ENCODE measurements around the gene SSBP1. TPM values are rescaled to one million over a fixed set of nuclear protein-coding genes. Genes with fewer than 3 reads are reported as not detected.

SSBP1 gene
- polyA plus RNA-seq, 5 donors = 115 to 148 (median 119) TPM

DNA sequence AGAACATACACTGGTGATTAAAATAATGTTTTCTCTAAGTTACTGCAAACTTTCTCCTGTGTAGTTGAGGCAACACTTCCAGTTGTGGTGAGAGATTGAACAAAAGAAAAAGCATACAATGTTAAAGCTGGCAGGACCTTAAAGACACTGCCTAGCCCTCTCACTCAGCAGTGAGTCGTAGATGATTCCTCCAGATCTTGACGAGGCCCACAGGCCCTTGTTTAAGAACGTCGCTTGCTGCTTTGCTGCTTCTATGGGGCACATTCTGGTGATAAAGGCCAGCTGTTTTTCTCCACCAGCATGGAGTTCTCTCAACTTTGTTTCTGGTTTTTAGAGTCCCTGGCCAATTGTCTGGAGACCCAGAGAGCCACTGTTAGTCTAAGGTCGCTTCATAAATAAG lies 33.4 kb upstream of the SSBP1 start:
- DNase-seq = no peak

- no peak for DNase-seq
These were observed 31.7 kb upstream of the SSBP1 start for GRCh38 chr7:141706239-141707064.

- no peak for DNase-seq
These were observed 29.8 kb upstream of the SSBP1 start, which contains the start of gene WEE2 for GRCh38 chr7:141708351-141708750. WEE2 (plus strand) TSS chr7:141708353; CDS start chr7:141708759, 406 bp downstream.

DNA sequence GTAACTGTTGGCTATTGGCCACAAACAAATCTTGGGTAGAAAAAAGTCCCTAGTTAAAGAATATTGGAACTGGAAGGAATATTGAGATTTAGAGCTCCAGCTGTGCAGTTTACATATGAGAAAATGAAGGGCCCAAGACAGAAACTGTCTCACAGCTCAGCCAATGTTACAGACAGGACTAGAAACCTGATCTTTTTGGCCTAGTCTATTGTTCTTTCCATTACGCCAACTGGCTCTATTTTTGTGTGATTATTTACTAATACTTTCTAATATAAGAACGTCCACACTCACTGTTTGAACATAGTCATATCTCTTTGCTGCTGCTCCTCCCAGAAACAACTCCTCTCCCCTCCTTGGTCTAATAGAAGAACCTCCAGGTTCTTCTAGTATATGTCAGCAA lies 28.8 kb upstream of the SSBP1 start:
- DNase-seq = no peak

DNA sequence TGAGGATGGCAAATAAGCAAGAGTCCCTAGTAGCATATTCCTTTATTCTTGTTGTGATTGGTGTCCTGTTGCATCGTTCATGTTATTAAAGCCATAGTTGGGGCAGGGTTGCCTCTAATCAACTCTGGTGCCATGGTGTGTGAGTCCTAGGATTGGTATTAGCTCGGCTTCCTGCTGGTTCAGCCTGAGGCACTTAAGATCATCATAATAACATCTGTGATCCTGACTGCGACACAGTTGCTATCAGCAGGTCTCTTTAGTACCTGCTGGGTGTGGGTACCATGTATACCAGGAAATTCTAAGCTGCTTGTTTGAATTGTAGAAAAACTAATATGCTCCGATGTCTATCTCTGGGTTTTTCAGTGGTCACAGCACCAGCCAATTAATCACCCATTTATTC lies 28.4 kb upstream of the SSBP1 start:
- DNase-seq = no peak

DNA sequence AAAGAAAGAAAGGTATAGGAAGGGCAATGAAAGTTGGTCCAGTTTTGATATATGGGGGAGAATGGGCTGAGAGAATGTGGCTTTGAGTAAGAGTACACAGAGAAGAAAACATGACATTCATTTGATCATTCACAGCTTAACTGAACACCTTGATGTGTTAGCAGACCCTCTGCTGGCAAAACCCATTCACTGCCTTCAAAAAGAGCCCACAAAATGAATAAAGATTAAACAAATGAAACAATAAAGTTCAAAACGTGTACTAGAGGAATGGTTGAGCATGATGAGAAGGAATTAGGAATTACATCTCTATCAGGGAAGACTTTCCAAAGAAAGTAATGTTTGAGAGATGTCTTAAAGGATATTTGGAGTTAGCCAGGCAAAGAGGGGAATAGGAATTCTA lies 27.9 kb upstream of the SSBP1 start:
- DNase-seq = no peak

DNA sequence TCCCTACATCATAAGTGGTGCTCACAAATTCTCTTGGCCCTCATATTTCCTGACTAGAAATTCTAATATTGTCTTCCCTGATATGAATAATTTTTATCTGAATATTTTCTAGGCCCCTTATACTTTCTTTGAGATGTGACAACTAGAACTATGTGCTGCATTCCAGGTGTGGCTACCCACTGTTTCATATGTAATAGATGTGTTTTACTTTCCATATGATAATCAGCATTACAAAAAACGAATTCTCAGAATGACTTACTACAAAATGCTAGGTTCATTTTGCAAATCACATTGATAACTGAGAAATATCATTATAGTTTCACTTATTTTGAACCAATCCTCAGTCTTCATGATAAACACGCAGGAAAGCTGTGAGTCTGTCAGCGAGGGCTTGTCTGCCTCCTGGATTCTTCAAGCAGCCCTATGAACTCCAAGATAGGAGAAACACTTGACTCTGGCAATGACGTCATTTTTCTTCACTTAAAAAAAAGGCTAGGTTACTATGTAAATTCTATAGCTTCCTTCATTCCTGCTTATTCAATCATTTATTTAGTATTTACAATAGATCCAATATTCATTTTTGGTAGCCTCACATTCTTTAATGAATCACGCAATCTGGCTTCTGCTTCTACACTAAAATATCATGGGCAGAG lies 25.4 kb upstream of the SSBP1 start:
- no peak for DNase-seq

DNA sequence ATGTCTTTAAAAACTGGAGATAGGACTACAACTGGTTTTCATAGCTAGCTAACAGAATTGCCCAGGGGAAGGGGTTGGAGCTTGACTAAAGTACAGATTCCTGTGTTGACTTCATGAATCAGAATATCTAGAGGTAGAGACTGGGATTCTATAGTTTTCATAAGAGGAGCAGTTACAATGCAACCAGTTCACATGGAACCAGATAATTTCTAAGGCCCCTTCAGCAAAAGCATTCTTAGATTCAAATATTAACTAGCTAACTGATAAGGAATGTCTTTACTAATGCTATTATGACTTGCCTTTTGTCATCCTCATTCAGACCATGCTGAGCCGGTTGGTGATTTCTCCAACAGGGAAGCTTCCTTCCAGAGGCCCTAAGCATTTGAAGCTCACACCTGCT lies 24.3 kb upstream of the SSBP1 start:
- no peak for DNase-seq

- DNase-seq = no peak
These were observed 23.6 kb upstream of the SSBP1 start for GRCh38 chr7:141714571-141714970.

DNA sequence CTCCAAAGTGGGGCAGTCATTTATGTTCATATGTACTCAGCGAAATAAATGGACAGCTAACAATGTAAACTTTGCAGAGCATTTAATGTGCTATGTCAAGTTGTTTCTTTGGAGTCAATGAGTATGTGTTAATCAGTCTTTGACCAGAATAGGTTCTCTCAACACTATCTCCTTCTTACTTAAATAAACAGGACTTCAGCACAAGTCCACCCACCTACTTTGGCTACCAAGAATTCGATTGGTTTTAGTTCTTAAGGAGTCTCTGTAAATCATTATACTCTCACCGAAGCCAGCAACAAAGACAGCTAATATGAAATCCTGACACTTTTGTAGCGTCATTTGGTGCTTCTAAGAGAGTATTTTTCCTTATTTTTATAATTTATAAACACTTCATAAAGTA lies 23.1 kb upstream of the SSBP1 start:
- DNase-seq = no peak

- no peak for DNase-seq
These were observed 22.1 kb upstream of the SSBP1 start for GRCh38 chr7:141715794-141716689.

GRCh38 chr7:141717450-141717849 lies 20.7 kb upstream of the SSBP1 start:
- DNase-seq = no peak

- no peak for DNase-seq
These were observed 15.6 kb upstream of the SSBP1 start for GRCh38 chr7:141722529-141722928.

GRCh38 chr7:141729020-141729419 lies 9.1 kb upstream of the SSBP1 start:
- DNase-seq = no peak

GRCh38 chr7:141731476-141732149 lies 6.5 kb upstream of the SSBP1 start:
- DNase-seq = no peak

GRCh38 chr7:141737118-141737835 lies 881 bp upstream of the SSBP1 start:
- DNase-seq = no peak

- no peak for DNase-seq
These were observed 445 bp downstream of the SSBP1 start for GRCh38 chr7:141738592-141739013.

DNA sequence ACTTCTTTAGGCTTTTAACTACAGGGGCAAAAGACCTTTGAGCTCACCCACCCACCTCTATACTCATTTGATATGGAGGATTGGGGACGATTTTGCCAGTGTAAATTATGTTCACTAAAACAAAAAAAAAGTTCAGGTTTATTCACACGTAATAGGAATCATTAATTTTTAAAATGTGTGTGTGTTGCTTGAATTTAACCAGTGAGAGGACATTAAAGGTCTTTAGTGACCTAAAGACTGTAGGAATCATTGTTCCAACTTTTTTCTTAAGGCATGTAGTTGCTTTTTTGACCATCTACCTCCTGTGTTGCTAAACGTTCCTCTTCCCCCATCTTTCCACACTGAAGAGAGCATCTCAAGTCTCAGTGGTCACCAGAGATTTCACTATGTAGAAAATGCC lies 1.1 kb downstream of the SSBP1 start:
- DNase-seq = no peak

GRCh38 chr7:141742229-141742628 lies 4.1 kb downstream of the SSBP1 start:
- no peak for DNase-seq

DNA sequence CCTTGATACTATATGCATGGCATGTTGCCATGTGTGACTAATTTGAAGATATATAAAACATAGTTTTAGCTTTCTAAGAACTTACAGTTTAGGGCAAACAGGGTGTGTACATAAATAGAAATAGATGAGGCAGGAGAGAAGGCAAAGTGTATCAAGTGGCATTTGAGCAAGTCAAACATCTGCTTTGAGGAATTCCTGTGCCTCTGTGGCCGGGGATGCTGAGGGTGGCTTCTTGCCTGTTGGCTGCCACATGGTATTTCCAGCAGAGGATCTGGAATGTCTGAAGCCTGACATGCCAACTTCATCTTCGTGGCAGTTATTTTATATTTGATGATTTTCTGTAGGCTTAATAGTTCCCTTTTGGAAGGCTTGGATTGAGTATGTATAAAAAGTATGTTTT lies 6.0 kb downstream of the SSBP1 start:
- no peak for DNase-seq

- DNase-seq = no peak
These were observed 10.2 kb downstream of the SSBP1 start for GRCh38 chr7:141748396-141748795.
